ENCODE data around the gene BLCAP. TPM values are rescaled to one million over a fixed set of nuclear protein-coding genes. Genes with fewer than 3 reads are reported as not detected.

Gene BLCAP
- total and polyA plus RNA-seq, 2 of the 4 experiments (the other 2 are of a cell fraction): 17.7 to 67.3 TPM

GRCh38 chr20:37469531-37469930, 58.1 kb downstream of the BLCAP start:
- Histone ChIP-seq H3K27me3 (ENCODE audit: control insufficient read depth, insufficient read depth, low read length) (peaks cover 52% of the 10 kb centered on the region), H2BK15ac (ENCODE audit: low read depth, low read length) (no peak overlapping the region), H2AK9ac (replicated peaks; ENCODE audit: low read depth, low read length, poor library complexity) (no peak overlapping the region), H3K79me1 (ENCODE audit: low read depth in 1 of 2, low read length in 2 of 2) (no peaks in the 10 kb centered on the region), H2AK5ac (ENCODE audit: low read depth, low read length) (no peak overlapping the region), H3K9me3 (ENCODE audit: control insufficient read depth, insufficient read depth, low read length) (no peaks in the 10 kb centered on the region), H3K4me2 (ENCODE audit: low read depth, low read length) (no peak overlapping the region), H3K36me3 (ENCODE audit: control insufficient read depth, insufficient read depth, low read length) (no peaks in the 10 kb centered on the region), H3K4me3 (ENCODE audit: insufficient read depth, low read depth, low read length) (no peak overlapping the region), H3K56ac (ENCODE audit: extremely low read depth, insufficient read depth, low read length) (no peak overlapping the region), H4K20me1 (ENCODE audit: insufficient read depth, low read length) (no peaks in the 10 kb centered on the region), H4K8ac (ENCODE audit: low read depth in 2 of 2, low read length in 2 of 2) (no peak overlapping the region), H4K91ac (ENCODE audit: insufficient read depth, low read depth, low read length) (no peak overlapping the region), H3K23ac (ENCODE audit: low read depth, low read length) (no peak overlapping the region), H3K4ac (ENCODE audit: low read depth, low read length) (no peak overlapping the region), H3K18ac (ENCODE audit: low read depth, low read length) (no peak overlapping the region), H4K5ac (ENCODE audit: low read depth, low read length) (no peak overlapping the region), H2BK120ac (ENCODE audit: low read depth, low read length) (no peak overlapping the region), H2BK20ac (ENCODE audit: low read depth, low read length) (no peak overlapping the region), H3K27ac (ENCODE audit: insufficient read depth, low read length) (no peak overlapping the region), H2BK5ac (ENCODE audit: low read depth, low read length, poor library complexity, severe bottlenecking) (no peak overlapping the region), H2AFZ (replicated peaks; ENCODE audit: low read length, poor library complexity) (no peak overlapping the region), H3K14ac (replicated peaks; ENCODE audit: low read depth, low read length) (no peak overlapping the region), H3K9ac (ENCODE audit: low read depth, low read length) (no peak overlapping the region), H3K9me1 (ENCODE audit: insufficient read depth, low read length) (no peaks in the 10 kb centered on the region), H3K4me1 (ENCODE audit: control insufficient read depth, insufficient read depth, low read length) (no peaks in the 10 kb centered on the region)
- DNase-seq (no peak), ATAC-seq (ENCODE audit: low read depth) (no peak)
- dilution Hi-C loops (cut with HindIII; ENCODE audit: low sequenced_read_pairs, unreplicated experiment) (no loop called here), intact Hi-C loops (cut with micrococcal nuclease) (no loop called here), in situ Hi-C loops (cut with MboI; ENCODE audit: low sequenced_read_pairs) (no loop called here)
- CTCF ChIA-PET: no interaction called here
- no TSS peak for BruUV-seq (replicated peaks)
- TF ChIP-seq MAZ (IDR thresholded peaks at IDR 0.05; ENCODE audit: borderline replicate concordance, low read depth, low read length) (no peak), MAFK (IDR thresholded peaks at IDR 0.05; ENCODE audit: low read depth, low read length) (no peak), USF2 (IDR thresholded peaks at IDR 0.05; ENCODE audit: low read depth, low read length) (no peak), FOS (IDR thresholded peaks at IDR 0.05; ENCODE audit: low read depth, low read length) (no peak), RAD21 (IDR thresholded peaks at IDR 0.05; ENCODE audit: low read length) (no peak), RFX5 (IDR thresholded peaks at IDR 0.05; ENCODE audit: low read depth, low read length) (no peak), CEBPB (IDR thresholded peaks at IDR 0.05; ENCODE audit: low read depth, low read length) (no peak)
- 75% methylated on average over 5 of the region's 7 CpGs; no CpG with 5 or more reads in 1 of the 2 experiments for WGBS, 2 experiments (ENCODE audit: extremely low coverage in 2 of 2, insufficient read length in 1 of 2)
- POLR2A ChIA-PET (ENCODE audit: unreplicated experiment): no interaction called here
